Measurements from ENCODE around the gene PCCB. TPM values are rescaled to one million over a fixed set of nuclear protein-coding genes. Genes with fewer than 3 reads are reported as not detected.

Gene PCCB
- total RNA-seq, 1 experiment from 2014 or later: 69.0 TPM

GRCh38 chr3:136293279-136293678, 43.1 kb downstream of the PCCB start:
- TF ChIP-seq MYBL2 (CRISPR knock-in tag; IDR thresholded peaks at IDR 0.05) (no peak), MXD4 (CRISPR knock-in tag; IDR thresholded peaks at IDR 0.05; ENCODE audit: borderline replicate concordance) (no peak), SMAD4 (CRISPR knock-in tag; IDR thresholded peaks at IDR 0.05) (no peak), CTCF (IDR thresholded peaks at IDR 0.05) (no peak)
- H3K36me3 Mint-ChIP-seq: peaks cover 25% of the 10 kb centered on the region
- H3K27me3 Mint-ChIP-seq (ENCODE audit: low read depth): no peaks in the 10 kb centered on the region
- H3K4me1 Mint-ChIP-seq: peaks cover 16% of the 10 kb centered on the region
- H3K4me3 Mint-ChIP-seq: no peak overlapping the region
- POLR2A ChIA-PET: interaction anchor here (0.6 kb wide), 1 partner anchor 19 kb away, joined by 7 read pairs; no protein-coding TSS in a partner anchor
- CTCF ChIA-PET: interaction anchor here (0.6 kb wide), 1 partner anchor 134 kb away, joined by 3 read pairs; no protein-coding TSS in a partner anchor
- no peaks in the 10 kb centered on the region for H3K9me3 Mint-ChIP-seq
- ATAC-seq (no peak), DNase-seq (ENCODE audit: low spot score) (no peak)
- no peak overlapping the region for H3K27ac Mint-ChIP-seq

GRCh38 chr3:136294176-136294575, 44.0 kb downstream of the PCCB start:
- Mint-ChIP-seq H3K36me3 (peaks cover 32% of the 10 kb centered on the region), H3K4me1 (peaks cover 21% of the 10 kb centered on the region), H3K27ac (no peak overlapping the region), H3K27me3 (ENCODE audit: low read depth) (no peaks in the 10 kb centered on the region), H3K4me3 (no peak overlapping the region), H3K9me3 (no peaks in the 10 kb centered on the region)
- ATAC-seq (no peak), DNase-seq (ENCODE audit: low spot score) (no peak)
- POLR2A ChIA-PET: interaction anchor here (0.6 kb wide), 1 partner anchor 20 kb away, joined by 7 read pairs; no protein-coding TSS in a partner anchor
- TF ChIP-seq KAT7 (CRISPR knock-in tag; IDR thresholded peaks at IDR 0.05; ENCODE audit: borderline replicate concordance): no peak
- TF ChIP-seq IRF2 (CRISPR knock-in tag; IDR thresholded peaks at IDR 0.05; ENCODE audit: borderline replicate concordance, low read depth): no peak
- TF ChIP-seq E2F4 (CRISPR knock-in tag; IDR thresholded peaks at IDR 0.05; ENCODE audit: borderline replicate concordance, low read depth): no peak
- no peak for TF ChIP-seq ZNF671 (CRISPR knock-in tag; IDR thresholded peaks at IDR 0.05)
- TF ChIP-seq ZNF121 (CRISPR knock-in tag; IDR thresholded peaks at IDR 0.05): no peak
- TF ChIP-seq ZNF425 (CRISPR knock-in tag; conservative IDR thresholded peaks at IDR 0.05): no peak
- no peak for TF ChIP-seq HMGXB4 (CRISPR knock-in tag; IDR thresholded peaks at IDR 0.05)
- no peak for TF ChIP-seq JUN (CRISPR knock-in tag; IDR thresholded peaks at IDR 0.05)
- TF ChIP-seq E2F5 (CRISPR knock-in tag; IDR thresholded peaks at IDR 0.05): no peak
- TF ChIP-seq IRF1 (CRISPR knock-in tag; IDR thresholded peaks at IDR 0.05): no peak
- TF ChIP-seq TCF7 (CRISPR knock-in tag; IDR thresholded peaks at IDR 0.05; ENCODE audit: low read depth): no peak
- CTCF ChIA-PET: interaction anchor here (0.6 kb wide), 1 partner anchor 135 kb away, joined by 3 read pairs; no protein-coding TSS in a partner anchor
